Right kidney (tissue), 1 donor: ENCODE measurements around the gene GPR61.

Source experiments
- DNase-seq: peaks from one replicate; pipeline ENCODE4 v3.0.0-alpha.2; 2016

Gene GPR61

GRCh38 chr1:109535971-109536491 is 3.6 kb upstream of the GPR61 start:
- no peak for DNase-seq

GRCh38 chr1:109537450-109538178 is 2.1 kb upstream of the GPR61 start:
- DNase-seq = no peak

- no peak for DNase-seq
Observed at GRCh38 chr1:109538827-109539555, 681 bp upstream of the GPR61 start.

- DNase-seq = no peak
Observed at GRCh38 chr1:109541102-109541501, 1.4 kb downstream of the GPR61 start.

- no peak for DNase-seq
Observed at GRCh38 chr1:109542657-109543056, 3.0 kb downstream of the GPR61 start.

GRCh38 chr1:109543283-109543987 is 3.8 kb downstream of the GPR61 start:
- DNase-seq = no peak

- no peak for DNase-seq
Observed at GRCh38 chr1:109543988-109544735, 4.5 kb downstream of the GPR61 start.

- peak; percentile 70 for DNase-seq
Observed at GRCh38 chr1:109546311-109547109, 6.8 kb downstream of the GPR61 start.

GRCh38 chr1:109547463-109548320 is 8.0 kb downstream of the GPR61 start:
- no peak for DNase-seq

GRCh38 chr1:109548321-109549267 is 8.9 kb downstream of the GPR61 start, which contains the start of gene GNAI3:
TSS of gene GNAI3 (plus strand) at chr1:109548615. CDS start at chr1:109548721, 106 bp downstream.
- peak; percentile 89 for DNase-seq

GRCh38 chr1:109556563-109556962 is 16.9 kb downstream of the GPR61 start:
- no peak for DNase-seq

- no peak for DNase-seq
Observed at GRCh38 chr1:109557520-109557919, 17.8 kb downstream of the GPR61 start.

- DNase-seq = no peak
Observed at GRCh38 chr1:109559995-109560394, 20.3 kb downstream of the GPR61 start.

- no peak for DNase-seq
Observed at GRCh38 chr1:109564194-109564878, 24.7 kb downstream of the GPR61 start.

- no peak for DNase-seq
Observed at GRCh38 chr1:109565241-109565640, 25.6 kb downstream of the GPR61 start.

- no peak for DNase-seq
Observed at GRCh38 chr1:109566982-109567381, 27.3 kb downstream of the GPR61 start.

GRCh38 chr1:109567877-109568672 is 28.4 kb downstream of the GPR61 start:
- no peak for DNase-seq

GRCh38 chr1:109569323-109569722 is 29.7 kb downstream of the GPR61 start:
- DNase-seq = no peak
